HL-60 (cell line): ENCODE results near the gene ADCK1.

Experiments used
- DNase-seq, 2 experiments: peaks; one replicate each; pipeline ENCODE4 v3.0.0-alpha.2; 2010 to 2020; ENCODE audit warnings: low read depth in 1 of 2, low spot score in 1 of 2
- H3K27ac ChIP-seq: fragments of 250-450 bp; sonication (Bioruptor Pico); replicated peaks from 2 replicates; pipeline ENCODE4 v1.5.1; 2020; ENCODE audit warnings: mild to moderate bottlenecking, moderate library complexity
- H3K27me3 ChIP-seq: fragments of 250-450 bp; sonication (Bioruptor Pico); 2 replicates; pipeline ENCODE4 v1.5.1; 2021; ENCODE audit warnings: mild to moderate bottlenecking, moderate library complexity; ENCODE audit not compliant: insufficient read depth, poor library complexity, severe bottlenecking
- H3K4me3 ChIP-seq: replicated peaks from 2 replicates; pipeline ENCODE4 v1.5.1; 2011; ENCODE audit warnings: mild to moderate bottlenecking, control low read depth, low read length; ENCODE audit not compliant: insufficient read depth
- GABPA ChIP-seq: IDR thresholded peaks from 2 replicates; pipeline ENCODE4 v1.6.1; 2012; ENCODE audit warnings: low read depth
- POLR2AphosphoS5 ChIP-seq: IDR thresholded peaks from 2 replicates; pipeline ENCODE4 v1.6.1; 2012; ENCODE audit warnings: low read depth
- SPI1 ChIP-seq: IDR thresholded peaks from 2 replicates; pipeline ENCODE4 v1.6.1; 2012; ENCODE audit warnings: low read depth, mild to moderate bottlenecking, borderline replicate concordance
- TF ChIP-seq, protein P1 (sequence below): IDR thresholded peaks from 2 replicates; pipeline ENCODE4 v1.6.1; 2012; ENCODE audit warnings: low read depth; ENCODE audit not compliant: insufficient replicate concordance
- TF ChIP-seq, protein P2 (sequence below): IDR thresholded peaks from one replicate; pipeline ENCODE4 v1.5.1; 2011; ENCODE audit warnings: low read length, control low read depth, inconsistent platforms; ENCODE audit not compliant: insufficient read depth

ADCK1 gene

DNA sequence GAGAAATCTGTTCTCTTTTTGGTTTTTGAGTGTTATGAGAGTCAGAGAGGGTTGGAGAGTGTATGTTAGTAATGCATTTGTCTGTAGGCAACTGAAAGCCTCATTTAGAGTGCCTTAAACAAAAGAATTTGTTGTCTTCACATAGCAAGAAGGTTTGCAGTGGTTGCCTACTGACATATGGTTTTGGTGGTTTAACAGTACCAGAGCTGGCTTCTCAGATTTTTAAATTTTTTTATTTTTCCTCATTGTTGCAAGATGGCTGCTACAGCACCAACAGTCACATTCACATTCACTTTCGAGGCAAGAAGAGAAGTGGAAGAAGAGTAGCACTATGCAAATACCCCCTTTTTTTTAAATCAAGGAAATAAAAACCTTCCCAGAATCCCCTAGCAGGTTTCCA is 106.5 kb downstream of the ADCK1 start:
- no peak for DNase-seq
- no peak overlapping the region for H3K27ac ChIP-seq
- H3K4me3 ChIP-seq, result no peak overlapping the region
- TF ChIP-seq POLR2AphosphoS5 (no peak), SPI1 (no peak), GABPA (no peak)
- TF ChIP-seq, protein P1, sequence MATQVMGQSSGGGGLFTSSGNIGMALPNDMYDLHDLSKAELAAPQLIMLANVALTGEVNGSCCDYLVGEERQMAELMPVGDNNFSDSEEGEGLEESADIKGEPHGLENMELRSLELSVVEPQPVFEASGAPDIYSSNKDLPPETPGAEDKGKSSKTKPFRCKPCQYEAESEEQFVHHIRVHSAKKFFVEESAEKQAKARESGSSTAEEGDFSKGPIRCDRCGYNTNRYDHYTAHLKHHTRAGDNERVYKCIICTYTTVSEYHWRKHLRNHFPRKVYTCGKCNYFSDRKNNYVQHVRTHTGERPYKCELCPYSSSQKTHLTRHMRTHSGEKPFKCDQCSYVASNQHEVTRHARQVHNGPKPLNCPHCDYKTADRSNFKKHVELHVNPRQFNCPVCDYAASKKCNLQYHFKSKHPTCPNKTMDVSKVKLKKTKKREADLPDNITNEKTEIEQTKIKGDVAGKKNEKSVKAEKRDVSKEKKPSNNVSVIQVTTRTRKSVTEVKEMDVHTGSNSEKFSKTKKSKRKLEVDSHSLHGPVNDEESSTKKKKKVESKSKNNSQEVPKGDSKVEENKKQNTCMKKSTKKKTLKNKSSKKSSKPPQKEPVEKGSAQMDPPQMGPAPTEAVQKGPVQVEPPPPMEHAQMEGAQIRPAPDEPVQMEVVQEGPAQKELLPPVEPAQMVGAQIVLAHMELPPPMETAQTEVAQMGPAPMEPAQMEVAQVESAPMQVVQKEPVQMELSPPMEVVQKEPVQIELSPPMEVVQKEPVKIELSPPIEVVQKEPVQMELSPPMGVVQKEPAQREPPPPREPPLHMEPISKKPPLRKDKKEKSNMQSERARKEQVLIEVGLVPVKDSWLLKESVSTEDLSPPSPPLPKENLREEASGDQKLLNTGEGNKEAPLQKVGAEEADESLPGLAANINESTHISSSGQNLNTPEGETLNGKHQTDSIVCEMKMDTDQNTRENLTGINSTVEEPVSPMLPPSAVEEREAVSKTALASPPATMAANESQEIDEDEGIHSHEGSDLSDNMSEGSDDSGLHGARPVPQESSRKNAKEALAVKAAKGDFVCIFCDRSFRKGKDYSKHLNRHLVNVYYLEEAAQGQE, result no peak
- TF ChIP-seq, protein P2, sequence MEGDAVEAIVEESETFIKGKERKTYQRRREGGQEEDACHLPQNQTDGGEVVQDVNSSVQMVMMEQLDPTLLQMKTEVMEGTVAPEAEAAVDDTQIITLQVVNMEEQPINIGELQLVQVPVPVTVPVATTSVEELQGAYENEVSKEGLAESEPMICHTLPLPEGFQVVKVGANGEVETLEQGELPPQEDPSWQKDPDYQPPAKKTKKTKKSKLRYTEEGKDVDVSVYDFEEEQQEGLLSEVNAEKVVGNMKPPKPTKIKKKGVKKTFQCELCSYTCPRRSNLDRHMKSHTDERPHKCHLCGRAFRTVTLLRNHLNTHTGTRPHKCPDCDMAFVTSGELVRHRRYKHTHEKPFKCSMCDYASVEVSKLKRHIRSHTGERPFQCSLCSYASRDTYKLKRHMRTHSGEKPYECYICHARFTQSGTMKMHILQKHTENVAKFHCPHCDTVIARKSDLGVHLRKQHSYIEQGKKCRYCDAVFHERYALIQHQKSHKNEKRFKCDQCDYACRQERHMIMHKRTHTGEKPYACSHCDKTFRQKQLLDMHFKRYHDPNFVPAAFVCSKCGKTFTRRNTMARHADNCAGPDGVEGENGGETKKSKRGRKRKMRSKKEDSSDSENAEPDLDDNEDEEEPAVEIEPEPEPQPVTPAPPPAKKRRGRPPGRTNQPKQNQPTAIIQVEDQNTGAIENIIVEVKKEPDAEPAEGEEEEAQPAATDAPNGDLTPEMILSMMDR, result no peak
- H3K27me3 ChIP-seq, result no peaks in the 10 kb centered on the region

DNA sequence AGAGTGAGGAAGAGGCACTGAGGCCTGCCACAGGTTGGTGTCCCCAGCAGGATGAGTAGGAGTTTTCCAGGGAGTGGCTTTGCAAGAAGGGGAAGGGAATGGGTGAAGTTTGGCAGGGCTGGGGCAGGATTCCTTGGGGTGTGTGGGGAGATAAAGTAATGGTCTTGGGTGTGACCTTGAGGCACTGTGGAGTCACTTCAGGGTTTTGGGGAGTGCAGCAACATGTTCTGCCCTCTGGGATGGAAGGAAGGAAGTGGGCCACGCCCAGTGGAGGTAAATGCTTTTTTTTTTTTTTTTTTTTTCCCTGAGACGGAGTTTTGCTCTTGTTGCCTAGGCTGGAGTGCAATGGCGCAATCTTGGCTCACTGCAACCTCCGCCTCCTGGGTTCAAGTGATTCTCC is 108.9 kb downstream of the ADCK1 start:
- no peak for TF ChIP-seq POLR2AphosphoS5
- no peak for TF ChIP-seq GABPA
- TF ChIP-seq, protein P2, result no peak
- no peak for TF ChIP-seq SPI1
- TF ChIP-seq, protein P1, result no peak
- Histone ChIP-seq H3K27ac (no peak overlapping the region), H3K4me3 (no peak overlapping the region), H3K27me3 (no peaks in the 10 kb centered on the region)
- DNase-seq, result no peak

DNA sequence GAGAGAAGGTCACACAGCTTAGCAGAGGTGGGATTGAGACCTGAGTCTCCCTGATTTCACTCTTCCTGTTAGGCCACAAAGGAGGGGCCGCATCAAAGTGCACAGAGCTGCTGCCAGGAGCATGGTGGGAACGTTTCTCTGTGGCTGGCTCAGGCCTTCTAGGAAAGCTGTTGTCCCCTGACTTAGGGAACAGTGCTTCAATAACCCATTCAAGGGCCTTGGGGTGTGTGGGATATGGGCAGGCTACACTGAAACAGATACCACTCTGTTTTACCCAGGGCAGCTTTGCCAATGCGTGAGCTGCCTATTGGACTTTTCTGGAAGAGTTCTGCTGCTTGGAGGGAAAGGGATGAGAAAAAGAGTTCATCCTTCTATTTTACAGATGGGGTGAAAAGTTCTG is 110.0 kb downstream of the ADCK1 start:
- DNase-seq, result no peak
- Histone ChIP-seq H3K4me3 (no peak overlapping the region), H3K27ac (no peak overlapping the region), H3K27me3 (no peaks in the 10 kb centered on the region)
- TF ChIP-seq GABPA (no peak), SPI1 (no peak), POLR2AphosphoS5 (no peak)
- TF ChIP-seq, protein P1, result no peak
- TF ChIP-seq, protein P2, result no peak
